Ovary (tissue), 9 donors: Measurements from ENCODE around the gene CADM2. TPM values are rescaled to one million over a fixed set of nuclear protein-coding genes. Genes with fewer than 3 reads are reported as not detected.

ENCODE experiments used
- DNase-seq, 5 donors: peaks; one replicate each; pipeline ENCODE4 v3.0.0-alpha.2; 2019 to 2020
- H3K27ac ChIP-seq, 2 donors: fragments of 200-600 bp; one replicate each; pipeline versions ENCODE4 v1.5.1 to v1.8.0; 2019 to 2022
- H3K27me3 ChIP-seq: fragments of 200-600 bp; one replicate; pipeline ENCODE4 v1.8.0; 2022
- H3K36me3 ChIP-seq: fragments of 200-600 bp; sonication (generic); one replicate; pipeline ENCODE4 v1.5.1; 2019
- H3K4me1 ChIP-seq: one replicate; pipeline ENCODE4 v1.8.1; 2013; ENCODE audit warnings: mild to moderate bottlenecking, moderate library complexity; ENCODE audit not compliant: insufficient read depth
- H3K4me3 ChIP-seq: fragments of 200-600 bp; sonication (generic); one replicate; pipeline ENCODE4 v1.5.1; 2017
- H3K9me3 ChIP-seq, 2 donors: fragments of 200-600 bp in 1 of 2; sonication (generic) in 1 of 2; one replicate each; pipeline versions ENCODE4 v1.5.1 to v1.8.1; 2013 to 2019; ENCODE audit warnings: mild to moderate bottlenecking in 1 of 2, moderate library complexity in 1 of 2
- EP300 ChIP-seq: sonication (generic); formaldehyde crosslinking; IDR thresholded peaks from one replicate; pipeline ENCODE4 v1.6.1; 2017; ENCODE audit warnings: antibody characterized with exemption
- POLR2A ChIP-seq: fragments of 450-650 bp; IDR thresholded peaks from one replicate; pipeline ENCODE4 v1.6.1; 2017; ENCODE audit warnings: antibody characterized with exemption, mild to moderate bottlenecking, moderate library complexity
- WGBS, 3 donors: extraction: QIAGEN DNeasy Blood & Tissue Kit in 1 of 3; methylation state at CpG; one replicate each; pipeline versions ENCODE4 v1.1.5 to v1.1.7; 2013 to 2017; 5-methylcytosine and 5-hydroxymethylcytosine counted together
- intact Hi-C, 4 donors: fragments of 100-400 bp; cut with DNase I; formaldehyde crosslinking; loops; one replicate each; pipeline versions ENCODE4 v1.11.0 to v1.15.1; 2022 to 2023
- polyA plus RNA-seq, 2 donors: library from polyadenylated mRNA; stranded (reverse); fragments of 200-250 nt in 1 of 2; fragments of 350-450 nt in 1 of 2; fragmentation: Illumina TruSeq in 1 of 2; extraction: RNeasy Lipid Tissue Mini Kit (QIAGEN cat#74804) in 1 of 2; gene quantifications; one replicate each; pipeline ENCODE4 v1.2.3, GENCODE V29; 2013 to 2014
- total RNA-seq, 7 donors: library from RNA; depleted of rRNA in 2 of 7; stranded (reverse); fragments of >200 nt in 2 of 7; fragmentation: NEBNext Ultra II Directional in 3 of 7; extraction: Animal tissue kit (Norgen Biotek cat#: 25700) in 3 of 7; gene quantifications; one replicate each; pipeline versions ENCODE4 v1.1.0 to v1.2.4, GENCODE V29; 2016 to 2023
- TF ChIP-seq, protein P1 (sequence below), 3 donors: fragments of 450-650 bp in 2 of 3; fragments of 200-600 bp in 1 of 3; IDR thresholded peaks; one replicate each; pipeline versions ENCODE4 v1.5.1 to v1.8.0; 2016 to 2022; ENCODE audit warnings: antibody characterized with exemption in 3 of 3, mild to moderate bottlenecking in 1 of 3
- donor health status: DM: no; HTN: no; CAD: no; lungs with moderate emphysema.
- donor health status: DM: no; HTN: no; CAD: no.
- donor health status: Bipolar disorder and iron deficiency.
- donor health status: DM: yes; HTN: yes; CAD: no.
- donor health status: DM: no; HTN: no; CAD: no.
- donor health status: DM: yes; HTN: yes; CAD: no.

Gene CADM2
- total and polyA plus RNA-seq, 9 donors, result 0.20 to 1.9 (median 0.69) TPM

DNA sequence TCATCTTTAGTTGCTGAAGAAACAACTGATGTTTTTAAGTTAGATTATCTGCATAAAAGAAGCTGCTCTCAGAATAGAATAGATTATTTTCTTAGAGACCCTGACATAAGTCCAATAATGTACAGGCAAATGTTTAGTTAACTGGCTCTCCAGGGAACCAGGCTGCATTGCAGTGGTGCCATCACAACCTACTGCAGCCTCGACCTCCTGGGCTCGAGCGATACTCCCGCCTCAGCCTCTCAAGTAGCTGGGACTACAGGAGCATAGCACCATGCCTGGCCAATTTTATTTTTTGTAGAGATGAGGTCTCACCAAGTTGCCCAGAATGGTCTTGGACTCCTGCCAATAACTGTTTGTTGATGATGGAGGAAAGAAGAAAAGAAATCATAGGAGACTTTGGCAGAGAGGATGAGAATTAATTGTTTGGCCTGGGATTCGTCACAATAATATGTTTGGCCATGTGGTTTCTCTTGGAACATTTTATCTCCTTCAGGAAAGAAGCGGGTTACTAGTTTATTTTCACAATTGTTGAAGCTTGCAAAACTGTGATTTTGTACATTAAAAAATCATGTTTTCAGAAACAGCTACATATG is 429.2 kb downstream of the CADM2 start:
- DNase-seq, result no peak
- no peaks in the 10 kb centered on the region for H3K36me3 ChIP-seq
- no peaks in the 10 kb centered on the region for H3K9me3 ChIP-seq
- no peak overlapping the region for H3K4me3 ChIP-seq
- WGBS, 3 donors, result 39 to 50% (median 48%) methylated on average over 6 of the region's 6 CpGs
- no peaks in the 10 kb centered on the region for H3K4me1 ChIP-seq
- intact Hi-C loops, result no loop called here
- TF ChIP-seq, protein P1, sequence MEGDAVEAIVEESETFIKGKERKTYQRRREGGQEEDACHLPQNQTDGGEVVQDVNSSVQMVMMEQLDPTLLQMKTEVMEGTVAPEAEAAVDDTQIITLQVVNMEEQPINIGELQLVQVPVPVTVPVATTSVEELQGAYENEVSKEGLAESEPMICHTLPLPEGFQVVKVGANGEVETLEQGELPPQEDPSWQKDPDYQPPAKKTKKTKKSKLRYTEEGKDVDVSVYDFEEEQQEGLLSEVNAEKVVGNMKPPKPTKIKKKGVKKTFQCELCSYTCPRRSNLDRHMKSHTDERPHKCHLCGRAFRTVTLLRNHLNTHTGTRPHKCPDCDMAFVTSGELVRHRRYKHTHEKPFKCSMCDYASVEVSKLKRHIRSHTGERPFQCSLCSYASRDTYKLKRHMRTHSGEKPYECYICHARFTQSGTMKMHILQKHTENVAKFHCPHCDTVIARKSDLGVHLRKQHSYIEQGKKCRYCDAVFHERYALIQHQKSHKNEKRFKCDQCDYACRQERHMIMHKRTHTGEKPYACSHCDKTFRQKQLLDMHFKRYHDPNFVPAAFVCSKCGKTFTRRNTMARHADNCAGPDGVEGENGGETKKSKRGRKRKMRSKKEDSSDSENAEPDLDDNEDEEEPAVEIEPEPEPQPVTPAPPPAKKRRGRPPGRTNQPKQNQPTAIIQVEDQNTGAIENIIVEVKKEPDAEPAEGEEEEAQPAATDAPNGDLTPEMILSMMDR (IDR thresholded peaks at IDR 0.05), result no peak
- no peak for TF ChIP-seq POLR2A
- TF ChIP-seq EP300, result no peak
- no peaks in the 10 kb centered on the region for H3K27me3 ChIP-seq
- H3K27ac ChIP-seq, result no peak overlapping the region

DNA sequence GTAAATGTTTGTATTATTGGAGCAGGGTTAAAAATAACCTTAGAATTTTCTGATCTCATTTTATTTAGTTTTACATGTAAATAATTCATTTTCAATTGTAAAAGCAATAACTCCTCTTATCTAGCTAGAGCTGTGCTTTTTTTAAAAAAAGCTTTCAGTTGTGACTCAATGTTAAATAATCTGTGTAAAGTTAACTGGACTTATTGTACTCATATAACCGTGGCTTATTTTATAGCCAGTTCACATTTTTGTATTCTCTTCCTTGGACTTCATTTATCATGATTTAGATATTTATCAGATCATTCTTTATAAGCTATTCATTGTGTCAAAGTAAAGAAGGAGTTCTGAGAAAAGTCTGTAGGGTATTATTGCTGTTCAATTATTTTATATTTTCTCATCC is 435.6 kb downstream of the CADM2 start:
- intact Hi-C loops, result no loop called here
- 0 to 18% (median 17%) methylated on average over 1 of the region's 1 CpG for WGBS, 3 donors
- no peak for DNase-seq
- Histone ChIP-seq H3K27me3 (no peaks in the 10 kb centered on the region), H3K9me3 (no peaks in the 10 kb centered on the region), H3K4me3 (no peak overlapping the region), H3K27ac (no peak overlapping the region), H3K4me1 (no peaks in the 10 kb centered on the region), H3K36me3 (no peaks in the 10 kb centered on the region)
- TF ChIP-seq EP300, result no peak
- TF ChIP-seq POLR2A, result no peak
- TF ChIP-seq, protein P1 (IDR thresholded peaks at IDR 0.05), result no peak

DNA sequence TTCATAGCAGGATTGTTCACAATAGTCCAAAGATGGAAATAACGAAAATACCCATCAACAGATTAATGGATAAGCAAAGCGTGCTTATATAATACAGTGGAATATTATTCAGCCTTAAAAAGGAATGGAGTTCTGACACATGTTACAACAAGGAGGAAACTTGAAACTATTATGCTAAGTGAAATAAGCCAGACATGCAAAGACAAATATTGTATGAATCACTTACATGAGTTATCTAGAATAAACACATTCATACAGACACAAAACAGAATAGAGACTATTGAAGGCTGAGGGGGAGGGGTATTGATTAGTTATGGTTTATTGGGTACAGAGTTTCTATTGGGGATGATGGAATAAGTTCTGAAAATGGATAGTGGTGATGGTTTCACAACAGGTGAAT is 438.6 kb downstream of the CADM2 start:
- TF ChIP-seq, protein P1 (IDR thresholded peaks at IDR 0.05), result no peak
- TF ChIP-seq POLR2A (no peak), EP300 (no peak)
- 89 to 94% (median 89%) methylated on average over 2 of the region's 2 CpGs for WGBS, 3 donors
- no peak overlapping the region for H3K27ac ChIP-seq
- H3K9me3 ChIP-seq, result no peaks in the 10 kb centered on the region
- intact Hi-C loops, result no loop called here
- no peaks in the 10 kb centered on the region for H3K4me1 ChIP-seq
- H3K4me3 ChIP-seq, result no peak overlapping the region
- no peaks in the 10 kb centered on the region for H3K36me3 ChIP-seq
- DNase-seq, result no peak
- no peaks in the 10 kb centered on the region for H3K27me3 ChIP-seq

DNA sequence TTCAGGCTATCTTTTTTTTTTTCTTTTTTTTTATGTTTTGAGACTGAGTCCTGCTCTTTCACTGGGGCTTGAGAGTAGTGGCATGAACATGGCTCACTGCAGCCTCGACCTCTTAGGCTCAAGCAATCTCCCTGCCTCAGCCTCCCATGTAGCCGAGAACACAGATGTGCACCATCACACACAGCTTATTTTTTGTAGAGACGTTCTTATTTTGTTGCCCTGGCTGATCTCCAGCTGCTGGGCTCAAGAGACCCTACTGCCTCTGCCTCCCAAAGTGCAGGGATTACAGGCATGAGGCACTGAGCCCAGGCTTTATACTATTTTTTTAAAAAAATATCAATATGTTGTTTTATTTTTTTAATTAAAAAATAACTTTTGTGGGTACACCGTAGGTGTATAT is 467.3 kb downstream of the CADM2 start:
- Histone ChIP-seq H3K4me3 (no peak overlapping the region), H3K27ac (no peak overlapping the region), H3K4me1 (no peaks in the 10 kb centered on the region), H3K9me3 (no peaks in the 10 kb centered on the region), H3K36me3 (no peaks in the 10 kb centered on the region), H3K27me3 (no peaks in the 10 kb centered on the region)
- WGBS, 3 donors, result 56 to 60% (median 59%) methylated on average over 4 of the region's 4 CpGs
- TF ChIP-seq, protein P1 (IDR thresholded peaks at IDR 0.05), result no peak
- TF ChIP-seq POLR2A (no peak), EP300 (no peak)
- no peak for DNase-seq
- intact Hi-C loops, result no loop called here
